Measurements from ENCODE around the gene CCDC178. TPM values are rescaled to one million over a fixed set of nuclear protein-coding genes. Genes with fewer than 3 reads are reported as not detected.

The CCDC178 gene
- total RNA-seq, 1 experiment from 2014 or later = not detected

DNA sequence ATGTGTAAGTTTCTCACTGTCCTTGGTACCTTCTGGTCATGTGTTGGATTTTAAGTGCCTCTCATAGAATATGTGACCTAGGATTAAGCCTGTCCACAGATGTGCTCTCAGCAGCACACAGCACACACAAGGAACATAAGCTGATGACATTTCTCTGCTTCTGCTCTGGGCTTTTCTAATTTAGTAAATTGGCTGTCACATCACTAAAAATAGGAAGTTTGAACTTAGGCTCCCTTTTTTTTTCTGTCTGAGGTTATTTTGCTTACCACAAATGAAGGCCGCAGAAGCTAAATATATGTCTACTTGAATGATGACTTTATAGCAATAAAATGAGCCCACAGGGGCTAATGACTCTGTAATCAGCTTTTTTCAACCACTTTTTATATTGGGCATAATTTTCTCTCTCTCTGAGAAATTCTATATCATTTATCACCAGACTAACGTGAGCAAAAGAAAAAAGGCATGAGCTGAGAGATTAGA, 517.5 kb downstream of the CCDC178 start:
- no peak overlapping the region for H3K9ac ChIP-seq (ENCODE audit: low read length)
- H3K9me2 ChIP-seq (ENCODE audit: insufficient read depth) = no peaks in the 10 kb centered on the region
- H3K9me3 ChIP-seq (ENCODE audit: control insufficient read depth in 1 of 2, insufficient read depth in 1 of 2, low read depth in 1 of 2, low read length in 2 of 2) = peaks cover 0 to 4% of the 10 kb centered on the region in 2 experiments; a peak in 1 of 4 replicates
- ATAC-seq = no peak
- intact Hi-C loops (cut with micrococcal nuclease) = no loop called here
- no peaks in the 10 kb centered on the region for H3K27me3 ChIP-seq (ENCODE audit: insufficient read depth, low read length)
- H3K79me2 ChIP-seq (ENCODE audit: insufficient read depth, low read length) = no peaks in the 10 kb centered on the region
- POLR2A ChIA-PET = no interaction called here
- no peaks in the 10 kb centered on the region for H4K20me1 ChIP-seq (ENCODE audit: insufficient read depth)
- H3K36me3 ChIP-seq (ENCODE audit: control insufficient read depth in 1 of 2, insufficient read depth in 2 of 2, low read length in 2 of 2) = no peaks in the 10 kb centered on the region
- TF ChIP-seq EGR1 (IDR thresholded peaks at IDR 0.05; ENCODE audit: low read depth) = no peak
- TF ChIP-seq ZNF274 (IDR thresholded peaks at IDR 0.05; ENCODE audit: low read depth, low read length) = no peak
- TF ChIP-seq, protein P1, sequence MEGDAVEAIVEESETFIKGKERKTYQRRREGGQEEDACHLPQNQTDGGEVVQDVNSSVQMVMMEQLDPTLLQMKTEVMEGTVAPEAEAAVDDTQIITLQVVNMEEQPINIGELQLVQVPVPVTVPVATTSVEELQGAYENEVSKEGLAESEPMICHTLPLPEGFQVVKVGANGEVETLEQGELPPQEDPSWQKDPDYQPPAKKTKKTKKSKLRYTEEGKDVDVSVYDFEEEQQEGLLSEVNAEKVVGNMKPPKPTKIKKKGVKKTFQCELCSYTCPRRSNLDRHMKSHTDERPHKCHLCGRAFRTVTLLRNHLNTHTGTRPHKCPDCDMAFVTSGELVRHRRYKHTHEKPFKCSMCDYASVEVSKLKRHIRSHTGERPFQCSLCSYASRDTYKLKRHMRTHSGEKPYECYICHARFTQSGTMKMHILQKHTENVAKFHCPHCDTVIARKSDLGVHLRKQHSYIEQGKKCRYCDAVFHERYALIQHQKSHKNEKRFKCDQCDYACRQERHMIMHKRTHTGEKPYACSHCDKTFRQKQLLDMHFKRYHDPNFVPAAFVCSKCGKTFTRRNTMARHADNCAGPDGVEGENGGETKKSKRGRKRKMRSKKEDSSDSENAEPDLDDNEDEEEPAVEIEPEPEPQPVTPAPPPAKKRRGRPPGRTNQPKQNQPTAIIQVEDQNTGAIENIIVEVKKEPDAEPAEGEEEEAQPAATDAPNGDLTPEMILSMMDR (IDR thresholded peaks at IDR 0.05 in 2 of 3, conservative IDR thresholded peaks at IDR 0.05 in 1 of 3; ENCODE audit: borderline replicate concordance in 1 of 3, insufficient read depth in 1 of 3, low read depth in 2 of 3, low read length in 2 of 3) = no peak
- TF ChIP-seq, protein P2, sequence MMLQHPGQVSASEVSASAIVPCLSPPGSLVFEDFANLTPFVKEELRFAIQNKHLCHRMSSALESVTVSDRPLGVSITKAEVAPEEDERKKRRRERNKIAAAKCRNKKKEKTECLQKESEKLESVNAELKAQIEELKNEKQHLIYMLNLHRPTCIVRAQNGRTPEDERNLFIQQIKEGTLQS (IDR thresholded peaks at IDR 0.05) = no peak
- no peak for TF ChIP-seq POLR2A (IDR thresholded peaks at IDR 0.05; ENCODE audit: borderline replicate concordance, extremely low read depth, insufficient read depth, insufficient read length)
- TF ChIP-seq CEBPB (IDR thresholded peaks at IDR 0.05; ENCODE audit: low read depth) = no peak
- TF ChIP-seq EZH2 (IDR thresholded peaks at IDR 0.05) = no peak
- no peak for TF ChIP-seq JUND (IDR thresholded peaks at IDR 0.05)
- TF ChIP-seq, protein P3, sequence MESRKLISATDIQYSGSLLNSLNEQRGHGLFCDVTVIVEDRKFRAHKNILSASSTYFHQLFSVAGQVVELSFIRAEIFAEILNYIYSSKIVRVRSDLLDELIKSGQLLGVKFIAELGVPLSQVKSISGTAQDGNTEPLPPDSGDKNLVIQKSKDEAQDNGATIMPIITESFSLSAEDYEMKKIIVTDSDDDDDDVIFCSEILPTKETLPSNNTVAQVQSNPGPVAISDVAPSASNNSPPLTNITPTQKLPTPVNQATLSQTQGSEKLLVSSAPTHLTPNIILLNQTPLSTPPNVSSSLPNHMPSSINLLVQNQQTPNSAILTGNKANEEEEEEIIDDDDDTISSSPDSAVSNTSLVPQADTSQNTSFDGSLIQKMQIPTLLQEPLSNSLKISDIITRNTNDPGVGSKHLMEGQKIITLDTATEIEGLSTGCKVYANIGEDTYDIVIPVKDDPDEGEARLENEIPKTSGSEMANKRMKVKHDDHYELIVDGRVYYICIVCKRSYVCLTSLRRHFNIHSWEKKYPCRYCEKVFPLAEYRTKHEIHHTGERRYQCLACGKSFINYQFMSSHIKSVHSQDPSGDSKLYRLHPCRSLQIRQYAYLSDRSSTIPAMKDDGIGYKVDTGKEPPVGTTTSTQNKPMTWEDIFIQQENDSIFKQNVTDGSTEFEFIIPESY (IDR thresholded peaks at IDR 0.05; ENCODE audit: extremely low read depth, insufficient replicate concordance, low read length) = no peak
- TF ChIP-seq, protein P4, sequence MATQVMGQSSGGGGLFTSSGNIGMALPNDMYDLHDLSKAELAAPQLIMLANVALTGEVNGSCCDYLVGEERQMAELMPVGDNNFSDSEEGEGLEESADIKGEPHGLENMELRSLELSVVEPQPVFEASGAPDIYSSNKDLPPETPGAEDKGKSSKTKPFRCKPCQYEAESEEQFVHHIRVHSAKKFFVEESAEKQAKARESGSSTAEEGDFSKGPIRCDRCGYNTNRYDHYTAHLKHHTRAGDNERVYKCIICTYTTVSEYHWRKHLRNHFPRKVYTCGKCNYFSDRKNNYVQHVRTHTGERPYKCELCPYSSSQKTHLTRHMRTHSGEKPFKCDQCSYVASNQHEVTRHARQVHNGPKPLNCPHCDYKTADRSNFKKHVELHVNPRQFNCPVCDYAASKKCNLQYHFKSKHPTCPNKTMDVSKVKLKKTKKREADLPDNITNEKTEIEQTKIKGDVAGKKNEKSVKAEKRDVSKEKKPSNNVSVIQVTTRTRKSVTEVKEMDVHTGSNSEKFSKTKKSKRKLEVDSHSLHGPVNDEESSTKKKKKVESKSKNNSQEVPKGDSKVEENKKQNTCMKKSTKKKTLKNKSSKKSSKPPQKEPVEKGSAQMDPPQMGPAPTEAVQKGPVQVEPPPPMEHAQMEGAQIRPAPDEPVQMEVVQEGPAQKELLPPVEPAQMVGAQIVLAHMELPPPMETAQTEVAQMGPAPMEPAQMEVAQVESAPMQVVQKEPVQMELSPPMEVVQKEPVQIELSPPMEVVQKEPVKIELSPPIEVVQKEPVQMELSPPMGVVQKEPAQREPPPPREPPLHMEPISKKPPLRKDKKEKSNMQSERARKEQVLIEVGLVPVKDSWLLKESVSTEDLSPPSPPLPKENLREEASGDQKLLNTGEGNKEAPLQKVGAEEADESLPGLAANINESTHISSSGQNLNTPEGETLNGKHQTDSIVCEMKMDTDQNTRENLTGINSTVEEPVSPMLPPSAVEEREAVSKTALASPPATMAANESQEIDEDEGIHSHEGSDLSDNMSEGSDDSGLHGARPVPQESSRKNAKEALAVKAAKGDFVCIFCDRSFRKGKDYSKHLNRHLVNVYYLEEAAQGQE (IDR thresholded peaks at IDR 0.05; ENCODE audit: low read depth) = no peak
- no peak for TF ChIP-seq CBX3 (IDR thresholded peaks at IDR 0.05; ENCODE audit: low read depth)
- no peak for TF ChIP-seq EZH2phosphoT487 (IDR thresholded peaks at IDR 0.05; ENCODE audit: borderline replicate concordance)
- no peak for TF ChIP-seq FOSL1 (IDR thresholded peaks at IDR 0.05; ENCODE audit: low read depth)
- TF ChIP-seq, protein P5, sequence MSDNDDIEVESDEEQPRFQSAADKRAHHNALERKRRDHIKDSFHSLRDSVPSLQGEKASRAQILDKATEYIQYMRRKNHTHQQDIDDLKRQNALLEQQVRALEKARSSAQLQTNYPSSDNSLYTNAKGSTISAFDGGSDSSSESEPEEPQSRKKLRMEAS (IDR thresholded peaks at IDR 0.05) = no peak
- BruUV-seq (replicated peaks) = no TSS peak
- no peak overlapping the region for H3K4me3 ChIP-seq (replicated peaks in 1 of 2; ENCODE audit: low read depth in 1 of 2, low read length in 2 of 2)
- DNase-seq (ENCODE audit: low read depth, low spot score) = no peak
- RAD21 ChIA-PET (ENCODE audit: low non-redundant PET in 1 of 2, low total read pairs in 2 of 2, uncharacterized antibody in 2 of 2, unreplicated experiment in 2 of 2) = no interaction called here
- H2AFZ ChIP-seq (ENCODE audit: low read depth, low read length, poor library complexity, severe bottlenecking) = no peak overlapping the region
- H3K4me1 ChIP-seq (ENCODE audit: control insufficient read depth in 1 of 2, insufficient read depth in 2 of 2, low read length in 2 of 2) = 0 out of 4 replicates have a peak, but pooled peaks cover 0 to 2% of the 10 kb centered on the region in 2 experiments
- CTCF ChIA-PET = no interaction called here
- H3K4me2 ChIP-seq (ENCODE audit: low read length) = no peak overlapping the region
- no peak overlapping the region for H3K27ac ChIP-seq (ENCODE audit: low read depth, low read length)

Data from HCT116 (cell line).